ENCODE data around the gene PLCL2.

DNA sequence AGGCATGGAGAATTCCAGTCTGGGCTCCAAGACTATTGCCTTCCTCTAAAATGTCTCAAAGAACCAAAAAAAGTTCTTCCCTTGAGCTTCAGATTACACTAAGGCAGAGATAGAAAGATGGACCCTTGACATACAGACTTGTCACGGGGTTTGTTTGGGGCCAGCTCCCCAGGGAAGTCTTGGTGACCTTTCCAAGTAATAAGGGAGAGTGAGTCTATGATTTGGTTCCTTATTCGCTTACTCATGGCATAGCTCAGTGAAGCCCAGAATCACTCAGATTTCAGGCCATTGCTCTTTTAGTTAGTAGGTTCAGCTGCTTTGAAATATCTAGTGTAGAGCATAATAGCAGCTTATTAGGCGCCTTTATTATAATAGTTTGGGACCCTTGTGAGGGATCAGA lies 90.3 kb downstream of the PLCL2 start:
- TF ChIP-seq, protein P1, sequence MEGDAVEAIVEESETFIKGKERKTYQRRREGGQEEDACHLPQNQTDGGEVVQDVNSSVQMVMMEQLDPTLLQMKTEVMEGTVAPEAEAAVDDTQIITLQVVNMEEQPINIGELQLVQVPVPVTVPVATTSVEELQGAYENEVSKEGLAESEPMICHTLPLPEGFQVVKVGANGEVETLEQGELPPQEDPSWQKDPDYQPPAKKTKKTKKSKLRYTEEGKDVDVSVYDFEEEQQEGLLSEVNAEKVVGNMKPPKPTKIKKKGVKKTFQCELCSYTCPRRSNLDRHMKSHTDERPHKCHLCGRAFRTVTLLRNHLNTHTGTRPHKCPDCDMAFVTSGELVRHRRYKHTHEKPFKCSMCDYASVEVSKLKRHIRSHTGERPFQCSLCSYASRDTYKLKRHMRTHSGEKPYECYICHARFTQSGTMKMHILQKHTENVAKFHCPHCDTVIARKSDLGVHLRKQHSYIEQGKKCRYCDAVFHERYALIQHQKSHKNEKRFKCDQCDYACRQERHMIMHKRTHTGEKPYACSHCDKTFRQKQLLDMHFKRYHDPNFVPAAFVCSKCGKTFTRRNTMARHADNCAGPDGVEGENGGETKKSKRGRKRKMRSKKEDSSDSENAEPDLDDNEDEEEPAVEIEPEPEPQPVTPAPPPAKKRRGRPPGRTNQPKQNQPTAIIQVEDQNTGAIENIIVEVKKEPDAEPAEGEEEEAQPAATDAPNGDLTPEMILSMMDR (conservative IDR thresholded peaks at IDR 0.05; ENCODE audit: low read depth in 2 of 2): no peak
- TF ChIP-seq POLR2AphosphoS5 (IDR thresholded peaks at IDR 0.05; ENCODE audit: low read depth) (no peak), EZH2 (IDR thresholded peaks at IDR 0.05; ENCODE audit: low read depth, unreplicated experiment) (no peak), NANOG (IDR thresholded peaks at IDR 0.05; ENCODE audit: borderline replicate concordance) (no peak), CREB1 (CRISPR knock-in tag; IDR thresholded peaks at IDR 0.05; ENCODE audit: low read depth) (no peak), JUNB (IDR thresholded peaks at IDR 0.05; ENCODE audit: unreplicated experiment) (no peak)
- TF ChIP-seq, protein P2, sequence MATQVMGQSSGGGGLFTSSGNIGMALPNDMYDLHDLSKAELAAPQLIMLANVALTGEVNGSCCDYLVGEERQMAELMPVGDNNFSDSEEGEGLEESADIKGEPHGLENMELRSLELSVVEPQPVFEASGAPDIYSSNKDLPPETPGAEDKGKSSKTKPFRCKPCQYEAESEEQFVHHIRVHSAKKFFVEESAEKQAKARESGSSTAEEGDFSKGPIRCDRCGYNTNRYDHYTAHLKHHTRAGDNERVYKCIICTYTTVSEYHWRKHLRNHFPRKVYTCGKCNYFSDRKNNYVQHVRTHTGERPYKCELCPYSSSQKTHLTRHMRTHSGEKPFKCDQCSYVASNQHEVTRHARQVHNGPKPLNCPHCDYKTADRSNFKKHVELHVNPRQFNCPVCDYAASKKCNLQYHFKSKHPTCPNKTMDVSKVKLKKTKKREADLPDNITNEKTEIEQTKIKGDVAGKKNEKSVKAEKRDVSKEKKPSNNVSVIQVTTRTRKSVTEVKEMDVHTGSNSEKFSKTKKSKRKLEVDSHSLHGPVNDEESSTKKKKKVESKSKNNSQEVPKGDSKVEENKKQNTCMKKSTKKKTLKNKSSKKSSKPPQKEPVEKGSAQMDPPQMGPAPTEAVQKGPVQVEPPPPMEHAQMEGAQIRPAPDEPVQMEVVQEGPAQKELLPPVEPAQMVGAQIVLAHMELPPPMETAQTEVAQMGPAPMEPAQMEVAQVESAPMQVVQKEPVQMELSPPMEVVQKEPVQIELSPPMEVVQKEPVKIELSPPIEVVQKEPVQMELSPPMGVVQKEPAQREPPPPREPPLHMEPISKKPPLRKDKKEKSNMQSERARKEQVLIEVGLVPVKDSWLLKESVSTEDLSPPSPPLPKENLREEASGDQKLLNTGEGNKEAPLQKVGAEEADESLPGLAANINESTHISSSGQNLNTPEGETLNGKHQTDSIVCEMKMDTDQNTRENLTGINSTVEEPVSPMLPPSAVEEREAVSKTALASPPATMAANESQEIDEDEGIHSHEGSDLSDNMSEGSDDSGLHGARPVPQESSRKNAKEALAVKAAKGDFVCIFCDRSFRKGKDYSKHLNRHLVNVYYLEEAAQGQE (IDR thresholded peaks at IDR 0.05; ENCODE audit: unreplicated experiment): no peak
- TF ChIP-seq, protein P3, sequence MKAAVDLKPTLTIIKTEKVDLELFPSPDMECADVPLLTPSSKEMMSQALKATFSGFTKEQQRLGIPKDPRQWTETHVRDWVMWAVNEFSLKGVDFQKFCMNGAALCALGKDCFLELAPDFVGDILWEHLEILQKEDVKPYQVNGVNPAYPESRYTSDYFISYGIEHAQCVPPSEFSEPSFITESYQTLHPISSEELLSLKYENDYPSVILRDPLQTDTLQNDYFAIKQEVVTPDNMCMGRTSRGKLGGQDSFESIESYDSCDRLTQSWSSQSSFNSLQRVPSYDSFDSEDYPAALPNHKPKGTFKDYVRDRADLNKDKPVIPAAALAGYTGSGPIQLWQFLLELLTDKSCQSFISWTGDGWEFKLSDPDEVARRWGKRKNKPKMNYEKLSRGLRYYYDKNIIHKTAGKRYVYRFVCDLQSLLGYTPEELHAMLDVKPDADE (IDR thresholded peaks at IDR 0.05): no peak

All from GM23338 (cell line).